ENCODE results near the gene FNDC1.
"Not testable (repeated sequence)": the region's sequence is repeated elsewhere in the genome, so short reads cannot be mapped to it uniquely, and the experiment has no call there.

Gene FNDC1

DNA sequence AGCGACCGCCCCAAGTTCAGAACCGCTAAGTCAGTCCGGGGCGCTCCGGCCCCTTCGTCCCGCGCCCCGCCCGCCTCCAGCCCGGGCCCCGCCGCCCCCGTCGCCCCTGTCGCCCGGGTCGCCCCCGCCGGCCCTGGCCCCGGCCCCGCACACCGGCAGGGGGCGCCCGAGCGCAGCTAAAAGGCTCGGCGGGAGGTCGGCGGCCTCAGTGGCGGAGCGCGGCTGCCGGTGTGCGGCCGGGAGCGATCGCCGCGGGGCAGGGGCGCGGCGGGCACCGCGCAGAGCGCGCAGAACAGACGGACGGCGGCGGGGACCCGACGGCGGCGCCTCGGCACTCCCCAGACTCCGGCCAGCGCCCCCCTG lies at the start of gene FNDC1:
Gene FNDC1, plus strand, starts transcription at position 208 of the 363 bp plus-strand sequence. CDS start 197 bp downstream, outside the sequence.
- DNase-seq, result peak in 1 of 2 donors; percentile 60

DNA sequence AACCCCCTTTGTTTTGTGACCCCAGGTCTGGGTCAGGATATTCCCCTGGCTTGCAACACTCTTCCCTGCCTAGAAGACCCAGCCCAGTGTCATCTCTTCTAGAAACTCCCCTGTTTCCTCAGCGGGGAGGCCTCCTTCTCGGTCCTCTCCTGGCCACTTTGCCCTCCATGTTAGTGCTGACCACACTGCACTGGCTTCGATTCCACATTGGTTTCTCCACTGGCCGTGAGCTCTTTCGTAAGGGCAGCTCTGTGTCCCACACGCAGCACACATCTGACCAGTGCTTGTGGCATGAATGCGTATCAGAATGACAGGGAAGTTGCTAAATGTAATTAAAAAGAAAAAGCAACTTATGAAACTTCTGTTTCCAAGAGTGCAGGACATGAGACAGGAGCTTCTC lies 49.4 kb upstream of the FNDC1 start:
- peak in 1 of 2 donors; percentile 32 for DNase-seq

DNA sequence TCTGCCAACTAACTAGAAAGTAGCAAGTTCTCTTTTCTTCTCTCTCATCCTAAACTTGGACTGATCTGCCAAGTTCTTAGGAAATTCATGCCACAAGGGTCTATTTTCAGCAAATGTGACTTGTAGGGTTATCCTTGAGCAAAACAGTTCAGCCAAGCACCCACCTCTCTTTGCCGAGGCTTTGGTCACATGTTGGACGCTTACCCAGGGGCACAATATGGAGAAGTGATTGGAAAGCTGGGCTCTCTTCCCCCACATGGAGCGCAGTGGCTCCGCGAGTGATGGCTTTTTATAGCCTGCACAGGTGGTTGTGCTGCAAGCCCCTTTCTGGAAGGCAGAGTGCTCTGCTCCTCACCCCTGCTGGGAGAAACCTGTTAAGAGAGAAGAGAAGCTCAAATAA lies 47.7 kb upstream of the FNDC1 start:
- no peak for DNase-seq

DNA sequence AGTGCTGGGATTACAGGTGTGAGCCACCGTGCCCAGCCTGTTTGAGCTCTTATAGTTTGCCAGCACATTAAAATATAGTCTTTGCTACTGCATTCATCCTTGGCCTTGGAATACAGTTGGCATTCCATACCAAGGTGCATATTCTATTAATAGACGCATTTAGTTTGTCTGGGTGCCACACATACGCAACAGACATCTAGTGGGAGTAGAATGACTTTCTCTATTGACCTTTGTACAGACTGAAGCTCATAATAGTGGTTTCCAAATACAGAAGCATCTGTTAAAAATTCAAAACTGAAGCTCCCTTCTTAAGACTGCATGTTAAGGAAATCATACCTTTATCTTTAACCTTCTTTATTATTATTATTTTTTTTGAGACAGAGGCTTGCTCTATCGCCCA lies 46.7 kb upstream of the FNDC1 start:
- DNase-seq, result no peak

DNA sequence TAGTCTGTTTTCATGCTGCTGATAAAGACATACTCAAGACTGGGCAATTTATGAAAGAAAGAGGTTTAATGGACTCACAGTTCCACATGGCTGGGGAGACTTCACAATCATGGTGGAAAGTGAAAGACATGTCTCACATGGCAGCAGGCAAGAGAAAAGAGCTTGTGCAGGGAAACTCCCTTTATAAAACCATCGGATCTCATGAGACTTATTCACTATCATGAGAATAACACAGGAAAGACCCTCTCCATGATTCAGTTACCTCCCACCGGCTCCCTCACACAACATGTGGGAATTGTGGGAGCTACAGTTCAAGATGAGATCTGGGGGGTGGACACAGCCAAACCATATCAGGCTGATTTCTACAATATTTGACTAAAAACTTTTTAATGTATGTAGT lies 45.4 kb upstream of the FNDC1 start:
- not testable (repeated sequence) for DNase-seq

DNA sequence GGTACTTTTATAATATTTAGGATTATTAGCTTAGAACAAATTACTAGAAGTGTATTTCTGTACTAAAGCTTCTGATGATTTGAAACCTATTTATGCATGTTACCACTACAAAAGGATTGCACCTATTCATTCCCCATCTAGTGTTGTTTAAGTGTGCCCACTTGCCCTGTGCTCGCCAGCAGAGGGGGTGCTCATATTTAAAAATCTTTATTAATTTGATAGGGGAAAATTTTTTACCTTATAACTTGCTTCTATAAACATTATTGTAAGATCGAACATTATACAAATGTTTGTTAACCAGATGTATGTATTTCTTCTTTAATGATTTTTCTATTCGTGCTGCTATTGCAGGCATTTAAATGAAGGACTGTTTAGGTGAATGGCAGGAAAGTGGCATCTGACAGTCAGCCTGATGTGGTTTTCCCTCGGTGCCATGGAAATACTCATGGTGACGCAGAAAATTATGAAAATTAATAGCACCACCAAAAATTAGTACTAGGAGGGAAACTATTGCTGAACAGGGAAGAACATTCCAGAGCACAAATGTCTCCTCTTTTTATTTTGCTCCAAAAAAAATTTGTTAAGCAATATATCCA lies 44.1 kb upstream of the FNDC1 start:
- no peak for DNase-seq

DNA sequence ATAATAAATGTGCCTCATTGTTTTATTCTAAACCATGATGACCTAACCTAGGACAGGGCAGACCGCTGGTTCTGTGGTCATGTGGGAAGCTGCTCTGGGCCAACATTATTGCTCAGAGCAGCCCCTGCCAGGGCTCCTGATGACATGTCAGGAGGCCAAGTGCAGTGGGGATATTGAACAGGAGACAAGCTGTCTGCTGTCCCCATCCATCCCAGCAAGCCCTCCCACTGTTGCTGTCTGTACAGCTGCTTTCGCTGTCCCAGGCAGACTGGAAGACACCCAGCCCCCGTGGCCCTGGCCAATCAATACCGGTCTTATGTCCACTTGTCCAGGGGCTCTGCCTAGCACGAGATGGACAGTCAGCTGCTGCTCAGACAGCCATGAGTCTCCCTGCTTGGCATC lies 43.2 kb upstream of the FNDC1 start:
- no peak for DNase-seq

DNA sequence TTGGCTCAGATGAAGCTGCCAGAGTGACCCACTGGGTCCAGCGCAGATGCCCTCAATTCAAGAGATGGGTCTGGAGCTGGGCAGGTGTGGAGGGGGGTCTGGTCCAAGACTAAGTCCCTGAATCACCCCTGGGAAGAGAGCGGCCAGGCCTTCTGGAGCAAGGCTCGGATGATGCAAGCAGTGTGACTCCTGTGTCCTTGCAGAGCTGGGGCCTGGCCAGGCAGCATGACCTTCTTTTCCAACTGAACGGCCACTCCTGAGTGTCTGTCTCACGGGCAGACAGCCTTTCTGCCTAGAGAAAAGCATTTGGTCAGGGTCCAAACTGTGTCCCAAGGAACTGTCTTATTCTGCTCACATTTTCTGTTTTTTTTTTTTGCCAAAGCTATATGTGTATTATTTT lies 42.6 kb upstream of the FNDC1 start:
- DNase-seq, result no peak

DNA sequence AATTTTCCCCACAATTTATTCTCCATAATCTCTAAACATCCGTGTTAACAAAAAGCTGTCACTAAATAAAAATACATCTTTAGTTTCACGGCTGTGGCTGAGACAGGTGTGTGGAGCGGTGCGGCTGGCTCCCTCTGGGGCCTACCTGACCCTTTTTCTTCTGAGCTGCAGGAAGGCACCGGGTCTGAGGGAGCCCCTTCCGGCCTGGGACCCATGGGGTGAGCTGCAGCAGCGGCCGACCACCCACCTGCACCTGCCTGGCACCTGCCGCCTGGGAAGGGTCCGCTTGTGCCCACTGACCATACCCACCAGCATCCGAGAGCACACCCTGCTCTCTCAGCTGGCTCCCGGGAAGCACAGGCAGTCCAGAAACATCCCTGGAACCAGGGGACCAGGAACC lies 41.5 kb upstream of the FNDC1 start:
- DNase-seq, result no peak

DNA sequence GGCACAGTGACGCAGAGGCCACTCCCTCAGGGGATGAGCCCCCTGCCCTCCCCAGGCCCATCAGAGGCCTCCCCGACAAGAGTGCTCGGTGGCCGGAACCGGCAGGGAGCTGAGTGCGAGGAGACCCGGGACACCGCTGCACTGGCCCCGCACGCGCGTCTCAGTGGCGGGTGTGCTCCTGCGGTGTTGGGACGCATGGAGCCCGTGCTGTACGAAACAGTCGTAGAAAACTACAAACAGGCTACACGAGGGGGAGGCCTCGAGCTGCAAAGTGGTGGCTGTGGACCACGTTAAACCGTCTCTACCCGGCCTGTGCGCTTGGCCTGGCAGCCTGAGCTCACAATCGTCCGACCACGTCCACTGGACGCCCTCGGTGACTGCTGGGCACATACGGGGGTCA lies 40.2 kb upstream of the FNDC1 start:
- DNase-seq, result no peak

DNA sequence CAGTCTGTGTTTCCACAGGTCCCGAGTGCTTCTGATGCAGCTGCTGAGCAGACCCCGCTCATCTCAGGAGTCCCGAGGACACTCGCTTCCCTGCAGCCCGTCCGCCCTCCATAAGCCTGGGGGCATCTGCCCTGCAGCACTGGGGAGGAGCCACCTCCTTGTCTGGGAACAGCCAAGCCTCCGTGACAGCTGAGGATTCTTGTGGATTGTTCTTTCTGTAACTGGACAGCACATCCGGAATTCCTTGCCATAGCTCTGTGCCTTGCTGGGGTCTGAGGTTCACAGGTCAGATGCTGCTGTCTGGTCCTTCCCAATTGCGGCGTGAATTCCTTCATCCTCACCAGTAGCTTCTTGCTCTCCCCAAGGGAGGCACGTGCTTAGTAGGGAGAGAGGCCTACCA lies 38.4 kb upstream of the FNDC1 start:
- no peak for DNase-seq

DNA sequence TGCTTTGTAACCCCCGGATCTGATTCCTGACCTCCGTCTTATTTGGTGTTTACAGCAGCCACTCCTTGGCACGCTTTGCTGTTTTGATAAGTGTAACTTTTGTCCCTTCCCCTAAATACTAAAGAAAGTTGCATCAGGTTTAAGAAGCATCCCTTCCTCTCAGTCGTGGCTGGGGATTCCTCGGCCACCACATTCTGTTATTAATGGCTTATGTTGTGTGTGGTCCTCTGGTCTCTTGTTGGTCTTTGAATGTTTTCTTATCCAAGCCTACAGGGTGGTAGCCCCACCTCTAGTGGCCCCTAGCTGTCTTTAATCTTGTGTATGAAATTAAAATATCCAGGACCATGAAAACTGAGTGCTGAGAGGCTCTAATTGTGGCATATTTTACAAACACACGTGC lies 37.5 kb upstream of the FNDC1 start:
- no peak for DNase-seq

DNA sequence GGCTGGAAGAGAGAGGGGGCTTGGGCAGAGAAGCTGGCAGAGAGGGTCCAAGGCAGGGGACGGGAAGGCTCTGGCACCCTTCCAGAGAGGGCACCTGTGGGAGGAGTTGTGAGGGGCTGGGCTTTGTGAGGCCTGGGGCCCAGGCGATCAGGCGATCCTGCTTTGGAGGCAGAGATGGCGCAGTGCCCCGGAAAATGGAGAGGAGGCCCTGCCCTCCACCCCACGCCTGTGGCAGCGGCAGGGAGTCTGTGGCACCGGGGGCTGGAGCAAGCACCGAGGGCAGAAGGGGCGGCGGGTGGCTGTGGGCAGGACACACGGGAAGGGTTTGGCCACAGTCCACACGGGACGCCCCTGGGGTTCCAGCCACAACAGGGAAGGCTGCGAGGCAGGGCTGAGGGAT lies 36.5 kb upstream of the FNDC1 start:
- DNase-seq, result no peak

DNA sequence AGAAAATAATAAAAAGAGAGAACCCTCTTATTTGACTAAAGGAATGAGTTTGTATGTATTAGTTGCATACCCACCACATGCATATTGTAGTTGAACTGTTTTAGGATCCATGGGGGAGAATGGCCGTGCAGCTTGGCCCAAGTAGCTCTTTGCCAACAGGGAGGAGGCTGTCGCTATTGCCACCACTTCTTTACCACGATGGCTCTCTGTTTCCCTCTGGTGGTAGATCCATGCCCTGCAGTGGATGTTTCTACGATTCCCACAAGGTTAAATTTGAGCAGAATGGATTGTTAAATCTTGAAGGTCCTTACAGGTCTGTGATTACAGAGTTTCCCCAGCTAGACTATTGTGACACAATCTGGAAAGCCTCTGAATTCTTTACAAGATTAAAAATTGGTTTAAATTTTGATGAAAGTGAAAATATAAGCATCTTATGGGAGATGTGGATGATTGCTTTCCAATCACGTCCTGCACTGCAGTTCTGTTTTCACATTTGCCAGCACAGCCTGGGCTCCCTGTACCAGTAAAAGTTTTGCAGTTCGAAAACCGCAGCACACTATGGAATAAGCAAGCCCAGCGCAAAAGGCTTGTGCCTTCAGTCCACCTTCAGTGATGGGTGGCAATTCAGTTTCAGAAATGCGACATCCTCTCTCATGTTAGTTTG lies 34.4 kb upstream of the FNDC1 start:
- DNase-seq, result peak; percentile 76 to 82

DNA sequence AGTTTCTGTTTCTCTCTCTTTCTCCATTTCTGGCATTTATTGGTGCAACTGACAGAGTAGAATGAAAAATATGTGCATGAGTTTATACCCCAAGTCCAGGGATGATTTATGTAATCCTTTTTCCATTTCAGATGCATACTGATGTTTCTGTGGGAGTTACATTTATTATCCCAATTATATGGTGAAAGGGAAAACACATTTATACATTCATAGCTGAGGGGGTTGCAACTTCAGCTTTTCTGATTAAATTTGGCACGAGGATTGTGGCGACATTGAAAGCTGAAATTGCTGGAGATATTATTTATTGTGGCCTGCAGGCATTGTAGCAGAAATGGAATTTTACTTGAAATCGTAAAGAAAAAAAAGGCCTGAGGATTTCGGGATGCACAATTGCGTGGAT lies 31.5 kb upstream of the FNDC1 start:
- DNase-seq, result no peak

DNA sequence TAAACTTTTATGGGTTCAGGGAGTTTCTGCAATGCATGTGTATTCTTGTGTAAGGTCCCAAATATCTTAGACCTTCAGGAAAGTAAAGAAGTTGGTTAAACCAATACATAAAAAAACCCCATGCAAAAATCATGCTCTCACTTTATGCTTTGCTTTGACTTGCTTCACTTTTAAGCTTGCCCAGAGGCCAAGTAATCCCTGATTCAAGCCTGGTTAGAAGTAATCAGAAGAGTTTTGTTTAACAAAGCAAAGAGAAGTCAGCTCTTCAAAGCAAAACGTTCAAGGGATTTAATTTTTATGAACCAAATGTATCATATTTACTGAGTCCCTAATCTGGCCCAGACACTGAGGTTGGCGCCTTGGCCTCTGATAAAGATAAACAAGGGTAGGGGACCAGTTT lies 26.7 kb upstream of the FNDC1 start:
- DNase-seq, result no peak

DNA sequence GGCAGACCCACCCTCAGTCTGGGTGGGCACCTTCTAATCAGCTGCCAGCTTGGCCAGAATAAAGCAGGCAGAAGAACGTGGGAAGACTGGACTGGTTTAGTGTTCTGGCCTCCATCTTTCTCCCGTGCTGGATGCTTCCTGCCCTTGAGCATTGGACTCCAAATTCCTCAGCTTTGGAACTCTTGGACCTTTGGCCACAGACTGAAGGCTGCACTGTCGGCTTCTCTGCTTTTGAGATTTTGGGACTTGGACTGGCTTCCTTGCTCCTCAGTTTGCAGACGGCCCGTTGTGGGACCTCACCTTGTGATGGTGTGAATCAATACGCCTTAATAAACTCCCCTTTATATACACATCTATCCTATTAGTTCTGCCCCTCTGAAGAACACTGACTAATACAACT lies 20.6 kb upstream of the FNDC1 start:
- DNase-seq, result no peak

DNA sequence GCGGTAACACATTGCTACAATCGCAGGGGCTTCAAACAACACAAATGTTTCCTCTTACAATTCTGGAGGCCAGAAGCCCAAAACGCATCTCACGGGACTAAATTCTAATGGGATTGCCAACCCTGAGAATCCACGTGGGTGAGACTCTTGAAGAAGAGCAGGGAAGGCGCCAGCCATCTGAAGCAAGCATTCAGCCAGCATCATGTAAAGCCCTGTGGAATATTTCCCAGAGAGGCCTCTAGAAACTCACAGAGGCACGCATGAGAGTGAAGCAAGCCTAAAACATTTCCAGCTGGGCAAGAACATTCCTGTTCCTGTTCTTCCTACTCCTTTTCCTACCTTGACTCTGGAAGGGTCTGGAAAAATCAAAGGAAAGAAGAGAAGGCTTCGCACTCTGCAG lies 19.6 kb upstream of the FNDC1 start:
- DNase-seq, result no peak

DNA sequence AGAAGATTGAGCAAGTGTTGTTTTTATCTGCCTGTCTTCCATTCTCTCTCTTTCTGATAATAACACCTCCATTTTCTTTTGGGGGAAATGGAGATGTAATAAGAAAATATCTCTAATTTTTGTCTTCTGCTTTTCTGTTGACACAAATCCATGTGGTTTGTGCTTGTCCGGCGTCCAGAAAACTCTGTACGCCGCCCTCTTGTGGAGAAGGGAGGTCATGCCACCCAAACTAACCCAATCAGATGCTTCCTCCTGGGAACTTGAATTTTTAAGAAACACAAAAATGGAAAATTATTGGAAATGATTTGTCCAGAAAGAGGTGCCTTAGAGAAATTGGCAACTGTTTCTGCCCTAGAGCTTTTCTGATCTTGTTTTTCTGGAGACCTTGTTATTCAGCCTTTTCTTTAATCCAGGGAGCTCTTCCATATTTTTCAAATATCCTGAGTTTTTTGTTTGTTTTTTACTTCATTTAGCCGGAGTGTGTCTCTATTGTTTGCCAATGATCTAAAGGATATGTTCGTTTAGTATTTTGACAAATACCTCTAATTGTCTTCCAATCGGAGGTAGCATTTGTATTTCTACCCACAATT lies 17.8 kb upstream of the FNDC1 start:
- DNase-seq, result peak; percentile 51 to 56

DNA sequence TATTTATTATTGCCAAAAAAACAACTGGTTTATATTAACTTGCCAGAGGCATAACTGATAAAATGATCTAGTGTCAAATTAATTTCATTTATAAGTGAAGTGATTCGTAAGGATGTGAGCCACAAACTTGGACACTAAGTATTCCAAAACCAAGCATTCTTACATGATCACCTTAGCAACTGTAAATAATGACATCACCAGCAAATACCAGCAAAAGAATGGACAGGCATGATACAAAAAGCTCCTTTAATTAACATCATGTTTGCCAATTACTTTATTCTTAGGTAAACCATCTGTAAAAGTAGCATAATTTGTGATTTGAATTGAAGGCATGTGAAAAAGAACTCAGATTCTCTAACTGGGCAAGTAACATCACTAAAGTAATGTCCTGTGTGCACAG lies 17.2 kb upstream of the FNDC1 start:
- DNase-seq, result no peak

DNA sequence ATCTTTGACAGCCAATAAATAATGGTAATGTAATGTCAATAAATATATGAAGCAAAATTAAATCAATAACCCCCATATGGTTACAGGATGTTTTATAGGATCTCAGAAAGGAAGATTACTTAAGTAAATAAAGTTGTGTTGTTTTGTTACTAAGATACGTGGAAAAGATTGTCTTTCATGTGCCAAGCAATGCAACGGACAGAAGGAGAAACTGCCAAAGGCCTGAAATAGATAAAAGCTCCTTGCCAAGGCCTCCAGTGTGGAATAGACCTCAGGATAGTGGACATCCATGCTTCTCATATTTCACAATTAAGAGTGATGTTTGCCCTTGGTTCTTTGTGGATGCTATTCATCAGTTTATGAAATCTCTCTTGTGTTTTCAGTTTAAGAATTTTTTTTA lies 16.4 kb upstream of the FNDC1 start:
- DNase-seq, result no peak

DNA sequence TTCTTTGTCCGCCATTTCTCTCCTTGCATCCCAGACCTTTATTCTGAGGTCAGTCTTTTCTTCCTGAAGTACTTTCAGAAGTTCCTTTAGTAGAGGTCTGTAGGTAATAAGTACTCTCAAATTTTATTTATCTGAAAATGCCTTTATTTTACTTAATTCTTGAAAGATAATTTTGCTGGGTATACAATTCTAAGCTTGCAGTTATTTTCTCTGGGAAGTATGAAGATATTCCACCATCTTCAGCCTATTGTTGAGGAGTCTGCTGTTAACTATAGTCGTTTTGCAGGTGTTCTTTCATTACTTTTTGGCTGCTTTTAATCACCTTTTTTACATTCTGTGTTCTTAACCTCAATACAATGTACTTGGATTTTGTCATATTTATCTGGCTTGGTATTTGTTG lies 13.5 kb upstream of the FNDC1 start:
- DNase-seq, result no peak

DNA sequence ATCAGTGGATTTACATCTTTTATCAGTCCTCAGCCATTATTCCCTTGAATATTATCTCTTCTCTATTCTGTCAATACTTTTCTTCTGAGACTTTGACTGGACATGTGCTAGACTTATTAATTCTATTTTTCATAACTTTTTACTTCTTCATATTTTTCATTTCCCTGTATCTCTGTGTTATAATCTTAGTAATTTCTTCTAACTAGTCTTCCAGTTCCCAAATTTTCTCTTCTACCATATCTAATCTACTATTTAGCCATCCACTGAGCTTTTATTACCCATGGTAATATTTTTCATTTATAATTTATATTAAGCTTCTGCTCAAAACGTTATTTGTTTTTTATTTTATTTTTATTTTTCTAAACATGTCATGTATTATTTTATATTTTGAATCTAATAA lies 13.1 kb upstream of the FNDC1 start:
- no peak for DNase-seq

DNA sequence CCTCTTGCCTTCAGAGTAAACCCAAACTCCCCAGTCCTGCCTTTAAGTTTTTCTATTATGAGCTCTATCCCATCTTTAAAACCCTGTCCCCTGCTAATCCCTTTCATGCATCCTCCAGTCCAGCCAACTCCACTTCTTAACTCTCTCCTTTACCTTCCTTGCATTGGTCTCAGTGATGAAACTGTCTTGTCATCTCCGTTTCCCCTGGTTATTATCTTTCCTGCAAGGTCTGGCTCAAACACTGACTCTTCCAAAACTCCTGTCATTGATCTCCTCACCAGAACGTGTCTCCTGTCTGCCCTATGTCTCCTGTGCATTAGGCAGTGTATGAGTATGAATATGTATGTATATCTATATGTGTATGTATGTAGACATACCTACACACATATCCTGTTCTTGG lies 11.8 kb upstream of the FNDC1 start:
- no peak for DNase-seq

DNA sequence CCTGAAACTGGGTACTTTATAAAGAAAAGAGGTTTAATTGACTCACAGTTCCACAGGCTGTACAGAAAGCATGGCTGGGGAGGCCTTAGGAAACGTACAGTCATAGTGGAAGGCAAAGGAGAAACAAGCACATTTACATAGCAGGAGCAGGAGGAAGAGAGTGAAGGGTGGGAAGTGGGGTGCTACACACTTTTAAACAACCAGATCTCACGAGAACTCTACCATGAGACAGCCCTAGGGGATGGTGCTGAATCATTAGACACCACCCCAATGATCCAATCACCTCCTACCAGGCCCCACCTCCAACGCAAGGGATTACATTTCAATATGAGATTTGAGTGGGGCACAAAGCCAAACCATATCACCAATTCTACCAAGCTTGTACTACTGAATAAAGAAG lies 7.4 kb upstream of the FNDC1 start:
- DNase-seq, result no peak
